RWPE1 (cell line): Measurements from ENCODE around the gene SPTLC2.
"Not testable (repeated sequence)": the region's sequence is repeated elsewhere in the genome, so short reads cannot be mapped to it uniquely, and the experiment has no call there.

ENCODE experiments used
- CTCF ChIA-PET: fragments of 350-600 bp; sonication (Branson Sonifier 250); formaldehyde crosslinking; extraction: SDS; loops from one replicate; lab custom pipeline; 2021; lab: Yijun Ruan, JAX
- POLR2A ChIA-PET: fragments of 400-600 bp; formaldehyde crosslinking; extraction: SDS; loops from one replicate; lab custom pipeline; 2020; ENCODE audit warnings: antibody characterized with exemption; ENCODE audit not compliant: low non-redundant PET; lab: Yijun Ruan, JAX
- DNase-seq: peaks from one replicate; pipeline ENCODE4 v3.0.0; 2012; ENCODE audit warnings: low spot score
- H3K27ac ChIP-seq: fragments of 450-650 bp; 2 replicates; pipeline ENCODE4 v1.5.1; 2017
- CTCF ChIP-seq: fragments of 450-650 bp; conservative IDR thresholded peaks from 2 replicates; pipeline ENCODE4 v1.5.1; 2017; ENCODE audit warnings: low read depth, mild to moderate bottlenecking

Gene SPTLC2

GRCh38 chr14:77642407-77642806 is 26.0 kb upstream of the SPTLC2 start:
- POLR2A ChIA-PET: no interaction called here
- no peak for TF ChIP-seq CTCF
- CTCF ChIA-PET: no interaction called here
- no peak for DNase-seq
- H3K27ac ChIP-seq: peak overlapping the region; percentile 44; the same call in 1 of the 2 replicates

GRCh38 chr14:77641534-77642341 is 25.3 kb upstream of the SPTLC2 start:
- peak overlapping the region; percentile 44 for H3K27ac ChIP-seq
- no peak for TF ChIP-seq CTCF
- peak; percentile 50 for DNase-seq
- CTCF ChIA-PET: interaction anchor here (0.6 kb wide), 1 partner anchor 306 kb away, joined by 3 read pairs; no protein-coding TSS in a partner anchor
- POLR2A ChIA-PET: no interaction called here

GRCh38 chr14:77640756-77641533 is 24.5 kb upstream of the SPTLC2 start:
- ChIA-PET CTCF (interaction anchor here (0.6 kb wide), 1 partner anchor 305 kb away, joined by 3 read pairs; no protein-coding TSS in a partner anchor), POLR2A (interaction anchor here (0.6 kb wide), 1 partner anchor 13 kb away, joined by 3 read pairs; no protein-coding TSS in a partner anchor)
- H3K27ac ChIP-seq: no peak overlapping the region
- DNase-seq: no peak
- no peak for TF ChIP-seq CTCF

GRCh38 chr14:77638771-77639171 is 22.3 kb upstream of the SPTLC2 start:
- POLR2A ChIA-PET: no interaction called here
- TF ChIP-seq CTCF: no peak
- H3K27ac ChIP-seq: no peak overlapping the region
- peak; percentile 65 for DNase-seq
- CTCF ChIA-PET: no interaction called here

GRCh38 chr14:77635869-77636268 is 19.4 kb upstream of the SPTLC2 start:
- POLR2A ChIA-PET, CTCF ChIA-PET, DNase-seq, H3K27ac ChIP-seq: not testable (repeated sequence)

GRCh38 chr14:77635466-77635865 is 19.0 kb upstream of the SPTLC2 start:
- DNase-seq, H3K27ac ChIP-seq, POLR2A ChIA-PET, CTCF ChIA-PET: not testable (repeated sequence)

GRCh38 chr14:77630111-77630510 is 13.7 kb upstream of the SPTLC2 start:
- TF ChIP-seq CTCF: no peak
- ChIA-PET CTCF (no interaction called here), POLR2A (no interaction called here)
- no peak overlapping the region for H3K27ac ChIP-seq
- DNase-seq: no peak
